Gastroesophageal sphincter (tissue), 4 donors: ENCODE data around the gene ZNF521. TPM values are rescaled to one million over a fixed set of nuclear protein-coding genes. Genes with fewer than 3 reads are reported as not detected.
"Not testable (repeated sequence)": the region's sequence is repeated elsewhere in the genome, so short reads cannot be mapped to it uniquely, and the experiment has no call there.

ENCODE experiments used
- ATAC-seq: fragments of 150-250 bp; one replicate; pipeline ENCODE4 v1.9.1; 2016; ENCODE audit warnings: mild to moderate bottlenecking, moderate library complexity
- H3K27ac ChIP-seq, 4 donors: fragments of 200-600 bp; sonication (generic) in 3 of 4; 1 replicate in 3 of 4; 2 replicates in 1 of 4; pipeline ENCODE4 v1.5.1; 2016 to 2019
- H3K27me3 ChIP-seq: fragments of 200-600 bp; sonication (generic); one replicate; pipeline ENCODE4 v1.5.1; 2019
- H3K36me3 ChIP-seq, 2 donors: fragments of 200-600 bp; sonication (generic); one replicate each; pipeline ENCODE4 v1.5.1; 2019; ENCODE audit warnings: control low read depth in 1 of 2
- H3K4me1 ChIP-seq, 3 donors: fragments of 200-600 bp; sonication (generic); 1 replicate in 2 of 3; 2 replicates in 1 of 3; pipeline ENCODE4 v1.5.1; 2016 to 2019; ENCODE audit warnings: control low read depth in 2 of 3
- H3K4me3 ChIP-seq, 2 donors: fragments of 200-600 bp; sonication (generic); one replicate each; pipeline ENCODE4 v1.5.1; 2019; ENCODE audit warnings: mild to moderate bottlenecking in 1 of 2, moderate library complexity in 1 of 2
- H3K9me3 ChIP-seq, 3 donors: fragments of 200-600 bp; sonication (generic); one replicate each; pipeline ENCODE4 v1.5.1; 2017 to 2019; ENCODE audit warnings: control low read depth in 2 of 3
- CTCF ChIP-seq, 4 experiments: fragments of 200-600 bp in 2 of 4; fragments of 450-650 bp in 2 of 4; sonication (generic) in 1 of 4; IDR thresholded peaks; one replicate each; pipeline ENCODE4 v1.5.1; 2017 to 2019; ENCODE audit warnings: antibody characterized with exemption in 4 of 4, mild to moderate bottlenecking in 2 of 4, moderate library complexity in 2 of 4
- EP300 ChIP-seq: sonication (generic); formaldehyde crosslinking; IDR thresholded peaks from one replicate; pipeline ENCODE4 v1.6.1; 2017; ENCODE audit warnings: antibody characterized with exemption, mild to moderate bottlenecking
- POLR2A ChIP-seq, 2 donors: fragments of 450-650 bp; IDR thresholded peaks; one replicate each; pipeline ENCODE4 v1.6.1; 2017; ENCODE audit warnings: antibody characterized with exemption in 2 of 2, mild to moderate bottlenecking in 2 of 2, moderate library complexity in 1 of 2
- POLR2AphosphoS5 ChIP-seq: sonication (generic); formaldehyde crosslinking; IDR thresholded peaks from one replicate; pipeline ENCODE4 v1.6.1; 2017; ENCODE audit warnings: antibody characterized with exemption
- WGBS, 2 donors: methylation state at CpG; one replicate each; pipeline ENCODE4 v1.1.5; 2018; ENCODE audit warnings: low coverage in 1 of 2; 5-methylcytosine and 5-hydroxymethylcytosine counted together
- total RNA-seq, 4 donors: library from RNA; depleted of rRNA; stranded (reverse); fragments of >200 nt; gene quantifications; one replicate each; pipeline ENCODE4 v1.1.0, GENCODE V29; 2016

The ZNF521 gene
- total RNA-seq, 4 donors from 2014 or later, result 9.9 to 29.3 (median 13.4) TPM

GRCh38 chr18:25279133-25279532 lies 72.8 kb downstream of the ZNF521 start:
- Histone ChIP-seq H3K27me3 (no peaks in the 10 kb centered on the region), H3K4me3 (no peak overlapping the region), H3K36me3 (no peaks in the 10 kb centered on the region), H3K9me3 (no peaks in the 10 kb centered on the region), H3K4me1 (peaks cover 2 to 32% (median 7%) of the 10 kb centered on the region in 3 donors), H3K27ac (no peak overlapping the region)
- no peak for TF ChIP-seq POLR2A (IDR thresholded peaks at IDR 0.05)
- no peak for TF ChIP-seq EP300
- no peak for TF ChIP-seq CTCF (IDR thresholded peaks at IDR 0.05)
- no peak for TF ChIP-seq POLR2AphosphoS5
- WGBS, 2 donors, result 14 to 41% methylated on average over 2 of the region's 2 CpGs
- no peak for ATAC-seq

GRCh38 chr18:25278394-25278793 lies 73.6 kb downstream of the ZNF521 start:
- Histone ChIP-seq H3K4me1 (peaks cover 2 to 27% (median 7%) of the 10 kb centered on the region in 3 donors), H3K27me3 (no peaks in the 10 kb centered on the region), H3K9me3 (no peaks in the 10 kb centered on the region), H3K4me3 (no peak overlapping the region), H3K36me3 (no peaks in the 10 kb centered on the region), H3K27ac (no peak overlapping the region)
- no peak for TF ChIP-seq POLR2A (IDR thresholded peaks at IDR 0.05)
- no peak for TF ChIP-seq CTCF (IDR thresholded peaks at IDR 0.05)
- no peak for TF ChIP-seq EP300
- TF ChIP-seq POLR2AphosphoS5, result no peak
- 57% methylated on average over 2 to 4 of the region's 4 CpGs for WGBS, 2 donors
- no peak for ATAC-seq

DNA sequence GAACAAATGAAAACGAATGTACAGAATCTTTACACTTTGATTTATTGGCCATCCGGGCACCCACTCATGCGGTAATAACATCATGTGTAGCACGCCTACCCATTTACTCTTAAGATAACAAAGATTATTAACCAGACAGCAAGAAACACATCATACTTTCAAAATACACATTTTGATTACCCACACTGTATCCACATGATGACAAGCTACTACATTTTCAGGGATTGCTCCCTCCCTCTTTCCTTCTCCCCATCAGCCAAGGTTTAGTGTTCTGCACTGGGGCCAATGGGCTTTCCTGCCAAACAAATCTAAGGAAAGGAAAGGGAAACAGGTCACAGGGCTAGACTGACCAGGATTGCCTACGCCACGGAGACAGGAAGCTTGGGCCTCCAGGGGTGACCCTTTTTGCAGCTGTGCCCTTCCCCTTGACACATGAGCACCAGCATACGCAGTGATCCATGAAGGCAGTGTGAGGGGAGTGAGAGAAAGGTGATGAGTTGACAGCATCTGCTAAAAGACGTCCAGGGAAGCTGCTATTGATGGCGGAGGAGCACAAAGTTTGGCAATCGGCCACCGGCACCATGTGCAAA lies 76.5 kb downstream of the ZNF521 start:
- ATAC-seq, result no peak
- no peak overlapping the region for H3K4me3 ChIP-seq
- no peak overlapping the region for H3K27ac ChIP-seq
- H3K36me3 ChIP-seq, result no peaks in the 10 kb centered on the region
- H3K9me3 ChIP-seq, result no peaks in the 10 kb centered on the region
- no peaks in the 10 kb centered on the region for H3K27me3 ChIP-seq
- H3K4me1 ChIP-seq, result peaks cover 2 to 20% (median 7%) of the 10 kb centered on the region in 3 donors
- WGBS, 2 donors, result 76 to 83% methylated on average over 6 to 10 of the region's 11 CpGs
- TF ChIP-seq POLR2A (IDR thresholded peaks at IDR 0.05) (no peak), POLR2AphosphoS5 (no peak), EP300 (no peak), CTCF (IDR thresholded peaks at IDR 0.05) (no peak)

- TF ChIP-seq CTCF (IDR thresholded peaks at IDR 0.05), result no peak
- no peak for TF ChIP-seq POLR2A (IDR thresholded peaks at IDR 0.05)
- no peak for TF ChIP-seq EP300
- TF ChIP-seq POLR2AphosphoS5, result no peak
- Histone ChIP-seq H3K36me3 (no peaks in the 10 kb centered on the region), H3K4me3 (no peak overlapping the region), H3K27ac (no peak overlapping the region), H3K27me3 (no peaks in the 10 kb centered on the region), H3K4me1 (peaks cover 2 to 20% (median 7%) of the 10 kb centered on the region in 3 donors), H3K9me3 (no peaks in the 10 kb centered on the region)
- WGBS, 2 donors, result 86 to 97% methylated on average over 3 to 4 of the region's 4 CpGs
- ATAC-seq, result no peak
These were observed 77.0 kb downstream of the ZNF521 start for GRCh38 chr18:25274926-25275325.

GRCh38 chr18:25266931-25267527 lies 84.9 kb downstream of the ZNF521 start:
- no CpG with 5 or more reads among the region's 12 CpGs for WGBS, 2 donors

More at GRCh38 chr18:25266931-25267527, 84.9 kb downstream of the ZNF521 start:
- not testable (repeated sequence) for H3K4me1 ChIP-seq, H3K9me3 ChIP-seq, H3K27ac ChIP-seq, H3K27me3 ChIP-seq, H3K4me3 ChIP-seq, H3K36me3 ChIP-seq, ATAC-seq
